Measurements from ENCODE around the gene HEATR3.

The HEATR3 gene

DNA sequence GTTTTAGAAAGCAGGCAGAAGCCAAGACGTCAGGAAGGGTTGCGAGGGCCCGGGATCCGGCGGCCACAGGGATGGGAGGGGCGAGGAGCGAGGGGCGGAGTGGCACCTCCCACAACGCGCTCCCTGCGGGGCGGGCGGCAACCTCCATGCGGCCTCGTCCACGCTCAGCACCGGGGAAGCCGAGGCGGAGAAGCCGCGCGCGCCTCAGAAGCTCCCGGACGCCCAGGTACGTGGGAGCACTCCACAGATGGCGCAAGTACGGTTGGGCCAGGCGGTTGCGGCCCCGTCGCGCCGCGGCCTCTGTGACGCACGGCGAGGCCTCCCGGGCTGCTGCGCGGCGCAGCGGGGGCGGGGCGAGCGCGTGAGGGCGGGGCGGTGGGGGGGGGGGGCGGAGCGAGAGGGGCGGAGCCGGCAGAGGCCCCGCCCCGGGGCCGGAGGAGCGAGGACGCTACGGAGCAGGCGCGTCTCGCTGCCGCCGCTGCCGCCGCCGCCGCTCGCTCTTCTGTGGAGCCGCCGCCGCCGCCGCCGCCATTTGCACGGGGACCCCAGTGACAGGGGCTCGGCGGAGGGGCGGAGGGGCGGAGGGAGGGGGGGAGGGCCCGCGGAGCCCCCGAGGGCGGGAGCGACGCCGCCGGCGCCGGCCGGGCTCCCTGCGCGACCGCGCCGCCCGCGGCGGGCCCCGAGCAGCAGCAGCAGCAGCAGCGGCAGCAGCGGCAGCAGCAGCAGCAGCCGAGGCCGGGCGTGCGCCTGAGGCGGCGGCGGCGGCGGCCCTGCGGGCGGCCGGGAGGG is 87.2 kb downstream of the HEATR3 start, which contains the start of gene TENT4B:
TSS of gene TENT4B (plus strand) at position 500 of the 789 bp plus-strand sequence. CDS start 316 bp downstream, outside the sequence.
- H3K4me1 ChIP-seq (ENCODE audit: control insufficient read depth, insufficient read depth, low read length), result peaks cover 3% of the 10 kb centered on the region; the same call in 1 of the 2 replicates
- no CpG with 5 or more reads among the region's 114 CpGs for WGBS (ENCODE audit: insufficient coverage, insufficient read length)
- H3K36me3 ChIP-seq (ENCODE audit: control insufficient read depth, insufficient read depth, low read length), result no peaks in the 10 kb centered on the region
- H3K9me3 ChIP-seq (ENCODE audit: control insufficient read depth, insufficient read depth, low read length), result no peaks in the 10 kb centered on the region
- no peak within 1 kb of the TSS for H3K27ac ChIP-seq (ENCODE audit: low read length)
- H3K27me3 ChIP-seq (ENCODE audit: control insufficient read depth, insufficient read depth, low read length), result no peaks in the 10 kb centered on the region
- H3K4me3 ChIP-seq (ENCODE audit: low read length), result peak within 1 kb of the TSS; percentile 85
- DNase-seq (ENCODE audit: low read depth, low spot score), result no peak

DNA sequence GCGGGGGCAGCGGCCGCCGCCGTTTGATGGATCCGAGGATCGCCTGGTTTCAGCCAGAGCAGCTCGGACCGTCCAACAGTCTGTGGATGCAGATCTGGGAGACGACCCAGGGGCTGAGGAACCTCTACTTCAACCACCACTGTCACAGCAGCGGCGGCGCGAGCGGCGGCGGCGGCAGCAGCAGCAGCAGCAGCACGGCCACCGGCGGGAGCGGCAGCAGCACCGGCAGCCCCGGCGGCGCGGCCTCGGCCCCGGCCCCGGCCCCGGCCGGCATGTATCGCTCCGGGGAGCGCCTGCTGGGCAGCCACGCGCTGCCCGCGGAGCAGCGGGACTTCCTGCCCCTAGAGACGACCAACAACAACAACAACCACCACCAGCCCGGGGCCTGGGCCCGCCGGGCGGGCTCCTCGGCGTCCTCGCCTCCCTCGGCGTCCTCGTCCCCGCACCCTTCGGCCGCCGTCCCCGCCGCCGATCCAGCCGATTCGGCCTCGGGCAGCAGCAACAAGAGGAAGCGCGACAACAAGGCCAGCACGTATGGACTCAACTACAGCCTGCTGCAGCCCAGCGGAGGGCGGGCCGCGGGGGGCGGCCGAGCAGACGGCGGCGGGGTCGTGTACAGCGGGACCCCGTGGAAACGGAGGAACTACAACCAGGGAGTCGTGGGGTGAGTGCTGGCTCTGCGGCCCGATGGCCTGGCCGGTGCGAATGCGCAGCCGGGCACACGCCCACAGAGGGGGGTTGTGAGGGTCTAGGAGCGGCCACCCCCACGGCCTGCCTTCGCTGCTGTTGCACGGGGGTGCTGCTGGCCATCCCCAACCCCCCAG is 88.0 kb downstream of the HEATR3 start:
- Histone ChIP-seq H3K27me3 (ENCODE audit: control insufficient read depth, insufficient read depth, low read length) (no peaks in the 10 kb centered on the region), H3K27ac (ENCODE audit: low read length) (no peak overlapping the region), H3K36me3 (ENCODE audit: control insufficient read depth, insufficient read depth, low read length) (no peaks in the 10 kb centered on the region), H3K4me1 (ENCODE audit: control insufficient read depth, insufficient read depth, low read length) (peaks cover 3% of the 10 kb centered on the region; the same call in 1 of the 2 replicates), H3K4me3 (ENCODE audit: low read length) (peak overlapping the region; percentile 85), H3K9me3 (ENCODE audit: control insufficient read depth, insufficient read depth, low read length) (no peaks in the 10 kb centered on the region)
- no peak for DNase-seq (ENCODE audit: low read depth, low spot score)
- WGBS (ENCODE audit: insufficient coverage, insufficient read length), result no CpG with 5 or more reads among the region's 89 CpGs

- peak overlapping the region; percentile 85 for H3K4me3 ChIP-seq (ENCODE audit: low read length)
Measured at GRCh38 chr16:50154420-50154950, 88.7 kb downstream of the HEATR3 start.

DNA sequence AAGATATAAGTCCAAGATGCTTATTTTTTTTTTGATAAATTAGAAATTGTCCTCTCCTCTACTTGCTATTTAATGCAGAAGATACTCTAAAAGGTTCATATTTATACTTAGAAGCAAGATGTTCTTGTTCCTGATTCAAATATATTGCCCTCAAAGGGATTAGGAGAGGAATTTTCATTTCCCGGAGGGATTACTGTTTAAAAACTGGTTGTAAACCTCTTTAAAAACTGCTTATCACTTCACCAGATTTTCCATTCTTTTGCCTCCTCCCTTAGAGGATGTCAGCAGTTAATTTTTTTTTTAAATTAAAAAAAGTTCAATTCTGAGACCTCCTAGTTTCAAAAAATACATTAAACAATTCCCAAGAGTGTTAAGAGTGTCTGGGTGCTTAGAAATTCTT is 90.2 kb downstream of the HEATR3 start:
- Histone ChIP-seq H3K9me3 (ENCODE audit: control insufficient read depth, insufficient read depth, low read length) (no peaks in the 10 kb centered on the region), H3K36me3 (ENCODE audit: control insufficient read depth, insufficient read depth, low read length) (no peaks in the 10 kb centered on the region), H3K27ac (ENCODE audit: low read length) (no peak overlapping the region), H3K27me3 (ENCODE audit: control insufficient read depth, insufficient read depth, low read length) (no peaks in the 10 kb centered on the region), H3K4me1 (ENCODE audit: control insufficient read depth, insufficient read depth, low read length) (peaks cover 3% of the 10 kb centered on the region; the same call in 1 of the 2 replicates), H3K4me3 (ENCODE audit: low read length) (no peak overlapping the region)
- no CpG with 5 or more reads among the region's 1 CpG for WGBS (ENCODE audit: insufficient coverage, insufficient read length)
- DNase-seq (ENCODE audit: low read depth, low spot score), result no peak

More at GRCh38 chr16:50154420-50154950, 88.7 kb downstream of the HEATR3 start:
- DNase-seq (ENCODE audit: low read depth, low spot score), result no peak
- Histone ChIP-seq H3K27me3 (ENCODE audit: control insufficient read depth, insufficient read depth, low read length) (no peaks in the 10 kb centered on the region), H3K36me3 (ENCODE audit: control insufficient read depth, insufficient read depth, low read length) (no peaks in the 10 kb centered on the region), H3K4me1 (ENCODE audit: control insufficient read depth, insufficient read depth, low read length) (peaks cover 3% of the 10 kb centered on the region; the same call in 1 of the 2 replicates), H3K9me3 (ENCODE audit: control insufficient read depth, insufficient read depth, low read length) (no peaks in the 10 kb centered on the region), H3K27ac (ENCODE audit: low read length) (no peak overlapping the region)
- no CpG with 5 or more reads among the region's 10 CpGs for WGBS (ENCODE audit: insufficient coverage, insufficient read length)
